Lung (tissue), 16 donors: ENCODE measurements around the gene CAPN13. TPM values are rescaled to one million over a fixed set of nuclear protein-coding genes. Genes with fewer than 3 reads are reported as not detected.

Experiments used
- ATAC-seq: fragments of 200-7000 bp; cut with Tn5 transposase; one replicate; pipeline ENCODE4 v1.9.1; 2020; ENCODE audit warnings: moderate number of reproducible peaks; ENCODE audit not compliant: insufficient read depth, low FRiP score
- DNase-seq, 3 donors: peaks; one replicate each; pipeline ENCODE4 v3.0.0-alpha.2; 2013 to 2017
- H3K27ac ChIP-seq, 2 donors: one replicate each; pipeline ENCODE4 v1.5.1; 2013; ENCODE audit warnings: mild to moderate bottlenecking in 2 of 2, moderate library complexity in 2 of 2, control low read depth in 1 of 2, inconsistent platforms in 1 of 2, low read depth in 1 of 2, low read length in 1 of 2
- H3K27me3 ChIP-seq, 3 donors: one replicate each; pipeline ENCODE4 v1.5.1; 2013; ENCODE audit warnings: low read length in 2 of 3; ENCODE audit not compliant: control insufficient read depth in 3 of 3, insufficient read depth in 3 of 3
- H3K36me3 ChIP-seq, 4 donors: one replicate each; pipeline ENCODE4 v1.5.1; 2013; ENCODE audit warnings: low read length in 4 of 4, mild to moderate bottlenecking in 1 of 4, moderate library complexity in 1 of 4; ENCODE audit not compliant: control insufficient read depth in 4 of 4, insufficient read depth in 4 of 4
- H3K4me1 ChIP-seq, 5 donors: one replicate each; pipeline ENCODE4 v1.5.1; 2013; ENCODE audit warnings: low read length in 5 of 5, mild to moderate bottlenecking in 2 of 5, moderate library complexity in 1 of 5; ENCODE audit not compliant: control insufficient read depth in 5 of 5, insufficient read depth in 5 of 5
- H3K4me3 ChIP-seq: one replicate; pipeline ENCODE4 v1.5.1; 2013; ENCODE audit warnings: mild to moderate bottlenecking, control low read depth, moderate library complexity
- H3K9ac ChIP-seq, 2 donors: one replicate each; pipeline ENCODE4 v1.5.1; 2013; ENCODE audit warnings: low read length in 2 of 2, control low read depth in 1 of 2; ENCODE audit not compliant: insufficient read depth in 1 of 2
- H3K9me3 ChIP-seq, 4 donors: one replicate each; pipeline ENCODE4 v1.5.1; 2013; ENCODE audit warnings: low read length in 3 of 4, mild to moderate bottlenecking in 1 of 4, moderate library complexity in 1 of 4; ENCODE audit not compliant: control insufficient read depth in 4 of 4, insufficient read depth in 3 of 4
- CTCF ChIP-seq: IDR thresholded peaks from 2 replicates; pipeline ENCODE4 v1.5.1; 2012; ENCODE audit warnings: mild to moderate bottlenecking; ENCODE audit errors: control extremely low read depth, extremely low read depth
- WGBS, 2 donors: extraction: QIAGEN DNeasy Blood & Tissue Kit; methylation state at CpG; one replicate each; pipeline ENCODE4 v1.1.7; 2013; 5-methylcytosine and 5-hydroxymethylcytosine counted together
- long read RNA-seq, 5 donors: transcript quantifications; one replicate each; lab custom pipeline, GENCODE V29; 2026
- polyA plus RNA-seq, 2 donors: library from polyadenylated mRNA; stranded (reverse); fragments of 200-250 nt; gene quantifications; one replicate each; pipeline ENCODE4 v1.2.1, GENCODE V29; 2013
- total RNA-seq, 2 donors: library from RNA; depleted of rRNA in 1 of 2; stranded (reverse); fragments of >200 nt in 1 of 2; gene quantifications; one replicate each; pipeline ENCODE4 v1.2.1, GENCODE V29; 2014 to 2021
- donor health status: control.
- donor health status: control.
- donor health status: Bipolar disorder and iron deficiency.
- donor health status: healthy.
- donor health status: DM: yes; HTN: yes; CAD: no.

The CAPN13 gene
- total RNA-seq = 10 to 100 TPM in 1 of 2 donors, 1 to 10 TPM in 1; 8.6 to 31.6 TPM
- 1 to 10 TPM; 6.6 to 7.8 TPM for polyA plus RNA-seq
- long read RNA-seq, donor 1 = 0 reads
- long read RNA-seq, donor 2 = 0 reads
- long read RNA-seq, donor 3 = 0 reads
- long read RNA-seq, donor 4 = 0 reads
- long read RNA-seq, donor 5 = 0 reads

- peak within 1 kb of the TSS in 1 of 2 donors; percentile 66 for H3K27ac ChIP-seq
- H3K9ac ChIP-seq = no peak within 1 kb of the TSS
- DNase-seq = no peak
These were observed at the start of gene CAPN13 for GRCh38 chr2:30807249-30807648. CAPN13 (minus strand) TSS chr2:30807446; CDS start chr2:30787325, 20,121 bp downstream.

DNA sequence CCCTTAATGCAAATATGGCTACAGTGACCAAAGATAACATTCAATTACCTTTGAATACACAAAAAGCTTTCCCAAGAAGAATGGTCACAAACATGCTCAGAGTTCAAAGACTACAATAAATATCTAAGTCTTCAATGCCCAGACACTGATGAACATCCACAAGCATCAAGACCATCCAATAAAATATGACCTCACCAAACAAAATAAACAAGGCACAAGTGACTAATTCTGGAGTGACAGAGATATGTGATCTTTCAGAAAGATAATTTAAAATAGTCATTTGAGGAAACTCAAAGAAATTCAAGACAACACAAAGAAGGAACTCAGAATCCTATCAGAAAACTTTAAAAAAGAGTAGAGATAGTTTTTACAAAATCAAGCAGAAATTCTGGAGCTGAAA is 40.6 kb upstream of the CAPN13 start:
- no peak for DNase-seq
- H3K27me3 ChIP-seq = peaks cover 0 to 1% (median 0%) of the 10 kb centered on the region in 3 donors
- no peak overlapping the region for H3K4me3 ChIP-seq
- no peak overlapping the region for H3K27ac ChIP-seq
- H3K9ac ChIP-seq = no peak overlapping the region
- H3K4me1 ChIP-seq = no peaks in the 10 kb centered on the region
- ATAC-seq = no peak
- no peak for TF ChIP-seq CTCF
- H3K36me3 ChIP-seq = no peaks in the 10 kb centered on the region
- peaks cover 0 to 2% (median 0%) of the 10 kb centered on the region in 4 donors for H3K9me3 ChIP-seq

More at GRCh38 chr2:30807249-30807648, at the start of gene CAPN13:
- Histone ChIP-seq H3K4me1 (peaks cover 0 to 2% (median 0%) of the 10 kb centered on the region in 5 donors), H3K4me3 (no peak within 1 kb of the TSS), H3K27me3 (no peaks in the 10 kb centered on the region), H3K36me3 (no peaks in the 10 kb centered on the region), H3K9me3 (peaks cover 0 to 3% (median 0%) of the 10 kb centered on the region in 4 donors)
- 66 to 79% methylated on average over 6 of the region's 6 CpGs for WGBS, 2 donors
- TF ChIP-seq CTCF = no peak
- ATAC-seq = peak; percentile 86

GRCh38 chr2:30847329-30847728 is 40.1 kb upstream of the CAPN13 start:
- 86 to 90% methylated on average over 1 of the region's 1 CpG for WGBS, 2 donors
- TF ChIP-seq CTCF = no peak
- no peak for DNase-seq

GRCh38 chr2:30828586-30828985 is 21.3 kb upstream of the CAPN13 start:
- Histone ChIP-seq H3K4me3 (no peak overlapping the region), H3K27ac (no peak overlapping the region), H3K9ac (no peak overlapping the region), H3K27me3 (no peaks in the 10 kb centered on the region), H3K9me3 (peaks cover 0 to 4% (median 2%) of the 10 kb centered on the region in 4 donors), H3K4me1 (no peaks in the 10 kb centered on the region), H3K36me3 (no peaks in the 10 kb centered on the region)
- DNase-seq = no peak
- no peak for ATAC-seq
- WGBS, 2 donors = 62 to 67% methylated on average over 1 of the region's 1 CpG
- TF ChIP-seq CTCF = no peak

More at GRCh38 chr2:30847329-30847728, 40.1 kb upstream of the CAPN13 start:
- no peak overlapping the region for H3K27ac ChIP-seq
- no peak overlapping the region for H3K4me3 ChIP-seq
- no peak for ATAC-seq
- H3K9ac ChIP-seq = no peak overlapping the region
- no peaks in the 10 kb centered on the region for H3K4me1 ChIP-seq
- peaks cover 0 to 2% (median 0%) of the 10 kb centered on the region in 4 donors for H3K9me3 ChIP-seq
- no peaks in the 10 kb centered on the region for H3K36me3 ChIP-seq
- peaks cover 0 to 2% (median 0%) of the 10 kb centered on the region in 3 donors for H3K27me3 ChIP-seq
